Right hindlimb (tissue), 1 donor: ENCODE data around the gene MERTK.

Experiments used
- DNase-seq: peaks from one replicate; pipeline ENCODE4 v3.0.0-alpha.2; 2018

MERTK gene

GRCh38 chr2:111982822-111983221 lies 84.4 kb downstream of the MERTK start:
- no peak for DNase-seq

- no peak for DNase-seq
Measured at GRCh38 chr2:111983478-111984212, 85.2 kb downstream of the MERTK start.

- no peak for DNase-seq
Measured at GRCh38 chr2:111984213-111984604, 85.8 kb downstream of the MERTK start.

GRCh38 chr2:111985514-111985913 lies 87.1 kb downstream of the MERTK start:
- no peak for DNase-seq

GRCh38 chr2:111986116-111986900 lies 87.9 kb downstream of the MERTK start:
- DNase-seq, result no peak

- DNase-seq, result no peak
Measured at GRCh38 chr2:111990375-111990774, 92.0 kb downstream of the MERTK start.

GRCh38 chr2:111990856-111991255 lies 92.4 kb downstream of the MERTK start:
- DNase-seq, result no peak

GRCh38 chr2:111994042-111994441 lies 95.6 kb downstream of the MERTK start:
- DNase-seq, result no peak

- DNase-seq, result no peak
Measured at GRCh38 chr2:111995148-111995547, 96.7 kb downstream of the MERTK start.

- no peak for DNase-seq
Measured at GRCh38 chr2:111999809-112000208, 101.4 kb downstream of the MERTK start.

- DNase-seq, result no peak
Measured at GRCh38 chr2:112000399-112001135, 102.2 kb downstream of the MERTK start.

- no peak for DNase-seq
Measured at GRCh38 chr2:112001136-112001715, 102.8 kb downstream of the MERTK start.

- DNase-seq, result no peak
Measured at GRCh38 chr2:112001942-112002341, 103.5 kb downstream of the MERTK start.

- no peak for DNase-seq
Measured at GRCh38 chr2:112003576-112004252, 105.3 kb downstream of the MERTK start.

GRCh38 chr2:112004253-112004645 lies 105.8 kb downstream of the MERTK start:
- peak; percentile 30 for DNase-seq

GRCh38 chr2:112005406-112006075 lies 107.1 kb downstream of the MERTK start:
- no peak for DNase-seq

GRCh38 chr2:112006076-112006410 lies 107.6 kb downstream of the MERTK start:
- DNase-seq, result no peak

- no peak for DNase-seq
Measured at GRCh38 chr2:112007493-112007892, 109.1 kb downstream of the MERTK start.

GRCh38 chr2:112008910-112009485 lies 110.6 kb downstream of the MERTK start:
- no peak for DNase-seq

- DNase-seq, result no peak
Measured at GRCh38 chr2:112010751-112011150, 112.3 kb downstream of the MERTK start.

- DNase-seq, result no peak
Measured at GRCh38 chr2:112012556-112012955, 114.1 kb downstream of the MERTK start.

- DNase-seq, result no peak
Measured at GRCh38 chr2:112018846-112019245, 120.4 kb downstream of the MERTK start.
